Measurements from ENCODE around the gene HPN.

HPN gene

GRCh38 chr19:35039881-35040825 lies 1.4 kb upstream of the HPN start:
- Histone ChIP-seq H3K36me3 (peaks cover 0 to 30% (median 0%) of the 10 kb centered on the region in 11 experiments; a peak in 6 of 22 replicates), H3K9ac (peak overlapping the region; percentile 70 to 87 (median 82)), H3K4me1 (peaks cover 84 to 99% (median 97%) of the 10 kb centered on the region in 10 experiments), H4K20me1 (peaks cover 0 to 10% (median 0%) of the 10 kb centered on the region in 11 experiments; a peak in 3 of 22 replicates), H3K27me3 (no peaks in the 10 kb centered on the region), H3K4me2 (peak overlapping the region; percentile 85 to 99 (median 94)), H3K27ac (peak overlapping the region; percentile 84 to 97 (median 90)), H3K9me3 (replicated peaks in 1 of 11) (no peaks in the 10 kb centered on the region), H3K4me3 (peak overlapping the region; percentile 42 to 72 (median 58))
- TF ChIP-seq Cebpa-rat (IDR thresholded peaks at IDR 0.05): no peak

GRCh38 chr19:35040826-35041547 lies 534 bp upstream of the HPN start:
- peaks cover 0 to 22% (median 0%) of the 10 kb centered on the region in 11 experiments; a peak in 6 of 22 replicates for H3K36me3 ChIP-seq
- H3K4me1 ChIP-seq: peaks cover 92 to 100% (median 99%) of the 10 kb centered on the region in 10 experiments
- peaks cover 0 to 14% (median 0%) of the 10 kb centered on the region in 11 experiments; a peak in 3 of 22 replicates for H4K20me1 ChIP-seq
- H3K9me3 ChIP-seq (replicated peaks in 1 of 11): no peaks in the 10 kb centered on the region
- peak overlapping the region; percentile 85 to 99 (median 94) for H3K4me2 ChIP-seq
- no peak for TF ChIP-seq Cebpa-rat (IDR thresholded peaks at IDR 0.05)
- peak overlapping the region; percentile 84 to 97 (median 90) for H3K27ac ChIP-seq
- H3K27me3 ChIP-seq: no peaks in the 10 kb centered on the region
- peak overlapping the region; percentile 70 to 87 (median 82) for H3K9ac ChIP-seq
- peak overlapping the region; percentile 34 to 72 (median 58) for H3K4me3 ChIP-seq

GRCh38 chr19:35042056-35042730 lies 672 bp downstream of the HPN start:
- TF ChIP-seq Cebpa-rat (IDR thresholded peaks at IDR 0.05): no peak
- no peak overlapping the region; a peak in 1 of 20 replicates for H3K4me3 ChIP-seq
- peaks cover 0 to 10% (median 0%) of the 10 kb centered on the region in 11 experiments; a peak in 3 of 22 replicates for H3K36me3 ChIP-seq
- H3K27me3 ChIP-seq: no peaks in the 10 kb centered on the region
- peaks cover 94 to 100% (median 99%) of the 10 kb centered on the region in 10 experiments for H3K4me1 ChIP-seq
- peaks cover 0 to 14% (median 0%) of the 10 kb centered on the region in 11 experiments; a peak in 3 of 22 replicates for H4K20me1 ChIP-seq
- peak overlapping the region; percentile 61 to 99 (median 93) for H3K4me2 ChIP-seq
- H3K9ac ChIP-seq: peak overlapping the region in 8 of 11 experiments; percentile 6 to 51 (median 34); a peak in 7 of 22 replicates
- peak overlapping the region in 10 of 11 experiments; percentile 30 to 85 (median 48); a peak in 15 of 22 replicates for H3K27ac ChIP-seq
- no peaks in the 10 kb centered on the region for H3K9me3 ChIP-seq (replicated peaks in 1 of 11)

GRCh38 chr19:35042954-35043604 lies 1.6 kb downstream of the HPN start:
- Histone ChIP-seq H3K9ac (peak overlapping the region in 10 of 11 experiments; percentile 2 to 59 (median 44); a peak in 15 of 22 replicates), H3K27ac (peak overlapping the region in 8 of 11 experiments; percentile 6 to 60 (median 30); a peak in 11 of 22 replicates), H3K36me3 (peaks cover 0 to 8% (median 0%) of the 10 kb centered on the region in 11 experiments; a peak in 1 of 22 replicates), H3K4me2 (peak overlapping the region; percentile 61 to 99 (median 93)), H3K4me1 (peaks cover 92 to 100% (median 99%) of the 10 kb centered on the region in 10 experiments), H4K20me1 (peaks cover 0 to 14% (median 0%) of the 10 kb centered on the region in 11 experiments; a peak in 3 of 22 replicates), H3K4me3 (no peak overlapping the region), H3K9me3 (replicated peaks in 1 of 11) (no peaks in the 10 kb centered on the region), H3K27me3 (no peaks in the 10 kb centered on the region)
- no peak for TF ChIP-seq Cebpa-rat (IDR thresholded peaks at IDR 0.05)

- H3K27me3 ChIP-seq: no peaks in the 10 kb centered on the region
- H3K4me3 ChIP-seq: no peak overlapping the region
- H3K4me2 ChIP-seq: peak overlapping the region; percentile 61 to 99 (median 93)
- H3K9ac ChIP-seq: peak overlapping the region in 6 of 11 experiments; percentile 6 to 59 (median 48); a peak in 7 of 22 replicates
- H3K36me3 ChIP-seq: peaks cover 0 to 8% (median 0%) of the 10 kb centered on the region in 11 experiments; a peak in 1 of 22 replicates
- TF ChIP-seq Cebpa-rat (IDR thresholded peaks at IDR 0.05): no peak
- H3K4me1 ChIP-seq: peaks cover 87 to 100% (median 99%) of the 10 kb centered on the region in 10 experiments
- H4K20me1 ChIP-seq: peaks cover 0 to 14% (median 0%) of the 10 kb centered on the region in 11 experiments; a peak in 3 of 22 replicates
- H3K9me3 ChIP-seq (replicated peaks in 1 of 11): no peaks in the 10 kb centered on the region
- H3K27ac ChIP-seq: peak overlapping the region in 6 of 11 experiments; percentile 13 to 60 (median 30); a peak in 7 of 22 replicates
Measured at GRCh38 chr19:35043906-35044305, 2.4 kb downstream of the HPN start.

GRCh38 chr19:35044317-35045117 lies 3.0 kb downstream of the HPN start:
- Histone ChIP-seq H3K4me3 (peak overlapping the region in 1 of 10 experiments; percentile 19; a peak in 3 of 20 replicates), H4K20me1 (peaks cover 0 to 14% (median 0%) of the 10 kb centered on the region in 11 experiments; a peak in 3 of 22 replicates), H3K4me1 (peaks cover 81 to 100% (median 99%) of the 10 kb centered on the region in 10 experiments), H3K36me3 (peaks cover 0 to 11% (median 0%) of the 10 kb centered on the region in 11 experiments; a peak in 1 of 22 replicates), H3K27me3 (no peaks in the 10 kb centered on the region), H3K9ac (peak overlapping the region in 8 of 11 experiments; percentile 43 to 83 (median 78); a peak in 16 of 22 replicates), H3K9me3 (replicated peaks in 1 of 11) (no peaks in the 10 kb centered on the region), H3K4me2 (peak overlapping the region; percentile 78 to 99 (median 93)), H3K27ac (peak overlapping the region in 9 of 11 experiments; percentile 11 to 95 (median 90); a peak in 18 of 22 replicates)
- TF ChIP-seq Cebpa-rat (IDR thresholded peaks at IDR 0.05): no peak

All from BLaER1 treated with 17β-estradiol and CSF1 and Interleukin-3, amounts not matched to agents 10 nM and 100 nM (cell line).